ENCODE results near the gene EIF1AD. TPM values are rescaled to one million over a fixed set of nuclear protein-coding genes. Genes with fewer than 3 reads are reported as not detected.

The EIF1AD gene
- total RNA-seq, 2 experiments from 2014 or later = 51.1 to 63.2 TPM

DNA sequence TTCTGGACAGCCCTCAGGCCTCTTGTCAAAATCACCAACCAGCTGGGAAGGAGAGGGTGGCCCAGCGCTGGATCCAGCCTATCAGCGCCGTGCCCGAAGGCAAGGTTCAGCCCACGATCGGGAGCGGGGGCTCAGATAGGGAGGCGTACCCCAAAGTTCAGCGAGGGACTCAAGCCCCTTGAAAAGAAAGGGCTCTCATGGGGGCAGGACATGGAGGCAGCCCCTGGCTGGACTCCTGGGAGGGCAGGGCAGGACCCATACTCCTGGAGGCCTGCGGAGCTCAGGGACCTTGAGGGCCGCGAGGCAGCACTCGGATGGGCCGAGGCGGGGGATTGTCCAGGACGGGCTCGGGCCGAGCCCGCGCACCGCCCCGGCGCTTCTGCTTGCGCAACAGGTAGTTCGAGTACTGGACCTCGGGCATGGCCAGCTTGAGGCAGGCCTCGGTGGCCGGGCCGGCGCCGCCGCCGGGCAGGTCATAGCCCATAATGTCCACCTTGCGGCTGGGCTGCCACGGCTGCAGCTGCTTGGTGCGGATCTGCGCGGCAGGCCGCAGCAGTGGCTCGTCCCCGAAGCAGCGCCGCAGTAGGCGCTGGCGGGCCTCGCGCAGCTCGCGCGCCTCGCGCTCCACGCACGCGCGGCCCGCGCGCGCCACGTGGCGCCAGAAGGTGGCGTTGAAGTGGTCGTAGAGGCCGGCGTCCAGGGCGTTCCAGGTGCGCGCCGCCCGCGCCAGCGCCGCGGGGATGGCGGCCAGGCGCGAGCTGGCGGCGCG, 40.5 kb upstream of the EIF1AD start:
- CTCF ChIA-PET (ENCODE audit: unreplicated experiment) = interaction anchor here (0.5 kb wide), 1 partner anchor 9 kb away, joined by 4 read pairs; no protein-coding TSS in a partner anchor
- no peak overlapping the region for H3K27ac ChIP-seq (ENCODE audit: low read depth, low read length, poor library complexity, severe bottlenecking)
- H4K20me1 ChIP-seq (ENCODE audit: insufficient read depth, low read length) = no peaks in the 10 kb centered on the region
- TF ChIP-seq EZH2phosphoT487 (IDR thresholded peaks at IDR 0.05; ENCODE audit: borderline replicate concordance, low read depth, low read length) = no peak
- TF ChIP-seq, protein P1, sequence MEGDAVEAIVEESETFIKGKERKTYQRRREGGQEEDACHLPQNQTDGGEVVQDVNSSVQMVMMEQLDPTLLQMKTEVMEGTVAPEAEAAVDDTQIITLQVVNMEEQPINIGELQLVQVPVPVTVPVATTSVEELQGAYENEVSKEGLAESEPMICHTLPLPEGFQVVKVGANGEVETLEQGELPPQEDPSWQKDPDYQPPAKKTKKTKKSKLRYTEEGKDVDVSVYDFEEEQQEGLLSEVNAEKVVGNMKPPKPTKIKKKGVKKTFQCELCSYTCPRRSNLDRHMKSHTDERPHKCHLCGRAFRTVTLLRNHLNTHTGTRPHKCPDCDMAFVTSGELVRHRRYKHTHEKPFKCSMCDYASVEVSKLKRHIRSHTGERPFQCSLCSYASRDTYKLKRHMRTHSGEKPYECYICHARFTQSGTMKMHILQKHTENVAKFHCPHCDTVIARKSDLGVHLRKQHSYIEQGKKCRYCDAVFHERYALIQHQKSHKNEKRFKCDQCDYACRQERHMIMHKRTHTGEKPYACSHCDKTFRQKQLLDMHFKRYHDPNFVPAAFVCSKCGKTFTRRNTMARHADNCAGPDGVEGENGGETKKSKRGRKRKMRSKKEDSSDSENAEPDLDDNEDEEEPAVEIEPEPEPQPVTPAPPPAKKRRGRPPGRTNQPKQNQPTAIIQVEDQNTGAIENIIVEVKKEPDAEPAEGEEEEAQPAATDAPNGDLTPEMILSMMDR (conservative IDR thresholded peaks at IDR 0.05; ENCODE audit: low read length) = no peak
- BruUV-seq (replicated peaks) = no TSS peak
- intact Hi-C loops (cut with micrococcal nuclease; ENCODE audit: unreplicated experiment) = no loop called here
- peaks cover 15% of the 10 kb centered on the region for H3K4me1 ChIP-seq (ENCODE audit: insufficient read depth, low read length, poor library complexity, severe bottlenecking)
- no peak for DNase-seq (ENCODE audit: low spot score)
- H3K9me2 ChIP-seq (ENCODE audit: insufficient read depth, low read length) = no peaks in the 10 kb centered on the region
- H3K4me2 ChIP-seq (ENCODE audit: low read length) = no peak overlapping the region
- H3K9me3 ChIP-seq (ENCODE audit: low read length) = no peaks in the 10 kb centered on the region
- no peak overlapping the region for H2AFZ ChIP-seq (ENCODE audit: low read length)
- POLR2A ChIA-PET = no interaction called here
- no peaks in the 10 kb centered on the region for H3K79me2 ChIP-seq (ENCODE audit: insufficient read depth, low read depth, low read length)
- H3K36me3 ChIP-seq (ENCODE audit: insufficient read depth, low read length) = no peaks in the 10 kb centered on the region
- no peak overlapping the region for H3K4me3 ChIP-seq (ENCODE audit: low read depth, low read length, poor library complexity, severe bottlenecking)

DNA sequence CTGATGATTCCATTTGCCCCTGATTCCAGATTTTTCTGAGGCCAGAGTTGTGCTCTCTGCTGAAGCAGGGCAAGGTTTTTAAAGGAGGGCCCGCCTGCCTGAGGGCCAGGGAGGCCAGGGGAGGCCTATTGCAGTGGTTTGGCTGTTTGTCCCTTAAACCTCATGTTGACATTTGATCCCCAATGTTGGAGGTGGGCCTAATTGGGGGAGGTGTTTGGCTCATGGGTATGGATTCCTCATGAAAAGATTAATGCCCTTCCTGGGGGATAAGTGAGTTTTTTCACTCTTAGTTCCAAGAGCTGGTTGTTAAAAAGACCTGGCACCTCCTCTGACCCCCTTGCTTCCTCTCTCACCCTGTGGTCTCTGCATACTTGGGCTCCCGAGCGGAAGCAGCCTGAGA, 37.8 kb upstream of the EIF1AD start:
- intact Hi-C loops (cut with micrococcal nuclease; ENCODE audit: unreplicated experiment) = no loop called here
- Histone ChIP-seq H3K9me2 (ENCODE audit: insufficient read depth, low read length) (no peaks in the 10 kb centered on the region), H3K79me2 (ENCODE audit: insufficient read depth, low read depth, low read length) (no peaks in the 10 kb centered on the region), H3K4me2 (ENCODE audit: low read length) (no peak overlapping the region), H4K20me1 (ENCODE audit: insufficient read depth, low read length) (no peaks in the 10 kb centered on the region), H2AFZ (ENCODE audit: low read length) (no peak overlapping the region), H3K27ac (ENCODE audit: low read depth, low read length, poor library complexity, severe bottlenecking) (no peak overlapping the region), H3K4me1 (ENCODE audit: insufficient read depth, low read length, poor library complexity, severe bottlenecking) (peaks cover 5% of the 10 kb centered on the region), H3K9me3 (ENCODE audit: low read length) (no peaks in the 10 kb centered on the region), H3K36me3 (ENCODE audit: insufficient read depth, low read length) (no peaks in the 10 kb centered on the region), H3K4me3 (ENCODE audit: low read depth, low read length, poor library complexity, severe bottlenecking) (no peak overlapping the region)
- DNase-seq (ENCODE audit: low spot score) = no peak
- BruUV-seq (replicated peaks) = no TSS peak
- TF ChIP-seq, protein P1 (conservative IDR thresholded peaks at IDR 0.05; ENCODE audit: low read length) = no peak
- TF ChIP-seq EZH2phosphoT487 (IDR thresholded peaks at IDR 0.05; ENCODE audit: borderline replicate concordance, low read depth, low read length) = no peak
- ChIA-PET POLR2A (no interaction called here), CTCF (ENCODE audit: unreplicated experiment) (no interaction called here)

DNA sequence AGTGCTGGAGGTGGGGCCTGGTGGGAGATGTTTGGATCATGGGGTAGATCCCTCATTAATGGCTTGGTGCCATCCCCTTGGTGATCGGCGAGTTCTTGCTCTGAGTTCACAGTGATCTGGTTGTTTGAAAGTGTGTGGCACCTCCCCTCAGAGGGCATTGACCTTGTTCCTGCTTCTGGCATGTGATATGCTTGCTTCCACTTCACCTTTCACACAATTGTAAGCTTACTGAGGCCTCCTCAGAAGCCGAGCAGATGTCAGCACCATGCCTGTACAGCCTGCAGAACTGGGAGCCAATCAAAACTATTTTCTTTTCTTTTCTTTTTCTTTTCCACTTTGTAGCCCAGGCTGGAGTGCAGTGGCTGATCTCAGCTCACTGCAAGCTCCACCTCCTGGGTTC, 35.4 kb upstream of the EIF1AD start:
- intact Hi-C loops (cut with micrococcal nuclease; ENCODE audit: unreplicated experiment) = no loop called here
- TF ChIP-seq EZH2phosphoT487 (IDR thresholded peaks at IDR 0.05; ENCODE audit: borderline replicate concordance, low read depth, low read length) = no peak
- TF ChIP-seq, protein P1 (conservative IDR thresholded peaks at IDR 0.05; ENCODE audit: low read length) = no peak
- Histone ChIP-seq H3K36me3 (ENCODE audit: insufficient read depth, low read length) (no peaks in the 10 kb centered on the region), H3K4me2 (ENCODE audit: low read length) (no peak overlapping the region), H3K27ac (ENCODE audit: low read depth, low read length, poor library complexity, severe bottlenecking) (no peak overlapping the region), H3K9me3 (ENCODE audit: low read length) (no peaks in the 10 kb centered on the region), H3K9me2 (ENCODE audit: insufficient read depth, low read length) (no peaks in the 10 kb centered on the region), H2AFZ (ENCODE audit: low read length) (no peak overlapping the region), H3K79me2 (ENCODE audit: insufficient read depth, low read depth, low read length) (no peaks in the 10 kb centered on the region), H4K20me1 (ENCODE audit: insufficient read depth, low read length) (no peaks in the 10 kb centered on the region), H3K4me1 (ENCODE audit: insufficient read depth, low read length, poor library complexity, severe bottlenecking) (peaks cover 7% of the 10 kb centered on the region), H3K4me3 (ENCODE audit: low read depth, low read length, poor library complexity, severe bottlenecking) (no peak overlapping the region)
- no TSS peak for BruUV-seq (replicated peaks)
- ChIA-PET POLR2A (no interaction called here), CTCF (ENCODE audit: unreplicated experiment) (no interaction called here)
- DNase-seq (ENCODE audit: low spot score) = no peak

All from OCI-LY7 (cell line).